Fibroblast of skin of right quadriceps (primary cell): Measurements from ENCODE around the gene CHMP5.

ENCODE experiments used
- DNase-seq: peaks from one replicate; pipeline ENCODE4 v3.0.0-alpha.2; 2013

Gene CHMP5

DNA sequence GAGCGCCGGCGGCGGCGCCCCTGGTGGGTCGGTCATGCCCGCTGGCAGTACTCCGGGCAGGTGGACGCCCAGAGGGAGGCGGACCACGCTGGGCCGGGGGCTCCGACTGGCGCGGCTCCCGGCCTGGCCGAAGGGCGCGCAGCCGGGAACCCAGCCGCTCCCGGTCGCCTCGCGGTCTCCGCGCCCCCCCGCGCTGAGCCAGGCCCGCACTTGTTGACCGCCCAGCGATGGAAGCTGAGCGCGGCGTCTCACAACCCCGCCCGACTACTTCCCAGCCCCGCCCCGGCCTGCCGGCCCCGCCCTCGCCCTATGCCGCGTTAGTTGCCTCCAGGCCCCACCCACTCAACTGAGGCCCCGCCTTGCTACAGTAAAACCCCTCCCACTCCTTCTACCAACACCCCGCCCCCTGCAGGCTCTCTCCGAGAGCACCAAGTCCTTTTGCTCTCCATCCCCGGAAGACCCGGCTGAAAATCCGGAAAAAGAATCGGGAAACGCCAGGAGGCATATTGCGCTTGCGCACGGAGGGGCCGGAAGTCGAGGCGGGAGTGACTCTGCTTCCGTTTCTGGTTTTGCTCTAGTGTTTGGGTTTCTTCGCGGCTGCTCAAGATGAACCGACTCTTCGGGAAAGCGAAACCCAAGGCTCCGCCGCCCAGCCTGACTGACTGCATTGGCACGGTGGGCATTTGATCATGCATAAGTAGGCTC is at the start of gene CHMP5, which contains the start of gene BAG1:
Gene CHMP5 (plus strand): TSS at position 577 of the 705 bp plus-strand sequence. CDS start 30 bp downstream, at position 607.
Gene BAG1 (minus strand): TSS at position 236 of the 705 bp plus-strand sequence.
- DNase-seq: peak; percentile 99

DNA sequence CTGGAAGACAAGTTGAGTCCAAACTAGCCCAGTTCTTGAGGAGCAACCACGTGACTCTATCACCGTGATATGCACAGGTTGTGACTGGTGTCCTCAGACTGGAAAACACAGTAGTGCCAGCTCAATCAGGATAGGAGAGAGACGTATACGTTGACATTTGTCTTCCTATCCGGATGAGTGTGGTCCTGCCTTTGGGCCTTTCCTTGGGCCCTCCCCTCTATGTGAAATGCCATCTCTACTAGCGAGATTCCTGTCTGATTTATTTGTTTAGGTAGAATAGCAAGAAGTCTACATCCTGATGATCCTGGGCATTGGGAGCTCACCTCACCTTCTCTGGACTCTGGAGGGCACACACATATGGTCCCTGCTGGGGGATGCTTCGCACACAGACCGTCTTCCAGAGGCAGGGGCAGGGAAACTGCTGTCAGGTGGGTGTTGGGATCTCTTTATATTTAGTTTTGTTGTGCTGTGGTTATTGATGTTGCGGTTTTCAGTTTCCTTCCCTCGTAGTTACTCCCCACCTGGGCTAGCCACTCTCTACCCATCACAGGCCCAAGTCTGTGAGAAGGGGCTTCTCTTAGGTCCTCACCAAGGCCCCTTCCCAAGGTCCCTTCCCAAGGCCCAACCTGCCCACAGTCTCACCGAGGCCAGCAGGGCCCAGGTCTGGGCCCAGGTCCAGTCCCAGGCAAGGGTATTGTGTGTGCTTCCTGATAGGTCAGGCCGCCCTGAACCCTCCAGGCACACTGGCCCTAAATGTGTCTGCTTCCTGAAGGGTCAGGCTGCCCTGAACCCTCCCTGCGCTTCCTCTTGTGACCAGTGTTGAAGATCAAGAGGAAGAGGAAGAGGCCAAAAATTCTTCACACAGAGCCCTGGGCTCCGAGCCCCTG is 43.9 kb upstream of the CHMP5 start:
- no peak for DNase-seq

DNA sequence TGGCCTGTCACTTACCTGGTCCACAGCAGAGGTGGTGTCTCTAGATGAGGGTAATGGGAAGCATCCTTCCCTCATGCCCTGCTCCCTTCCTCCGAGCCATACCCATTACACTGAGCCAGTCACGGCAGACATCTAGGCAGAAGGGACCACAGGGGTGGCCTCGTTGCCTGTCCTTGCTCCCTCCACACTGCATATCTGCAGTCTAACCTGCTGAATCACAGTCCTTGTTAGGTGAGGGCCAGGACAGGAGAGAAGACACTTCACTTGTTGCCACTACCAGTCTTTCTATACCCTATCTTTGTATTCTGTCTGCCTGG is 43.3 kb upstream of the CHMP5 start:
- no peak for DNase-seq

DNA sequence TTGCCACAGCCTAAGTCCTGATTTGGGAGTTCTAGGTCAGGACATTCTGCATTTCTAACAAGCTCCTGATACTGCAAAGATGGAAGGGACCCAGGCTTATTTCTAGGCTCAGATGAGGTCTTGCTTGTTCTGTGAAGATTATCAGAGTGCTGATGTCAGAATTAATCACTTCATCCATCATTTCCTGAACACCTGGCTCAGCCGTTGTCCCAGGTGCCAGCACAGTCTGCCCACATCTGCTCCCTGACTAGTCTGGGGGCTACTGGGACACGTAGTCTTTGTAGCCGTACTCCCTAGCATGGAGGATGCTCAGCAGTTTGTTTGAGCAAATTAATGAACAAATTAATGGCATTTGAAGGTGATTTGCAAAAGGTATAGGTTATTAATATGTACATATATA is 42.8 kb upstream of the CHMP5 start:
- no peak for DNase-seq

DNA sequence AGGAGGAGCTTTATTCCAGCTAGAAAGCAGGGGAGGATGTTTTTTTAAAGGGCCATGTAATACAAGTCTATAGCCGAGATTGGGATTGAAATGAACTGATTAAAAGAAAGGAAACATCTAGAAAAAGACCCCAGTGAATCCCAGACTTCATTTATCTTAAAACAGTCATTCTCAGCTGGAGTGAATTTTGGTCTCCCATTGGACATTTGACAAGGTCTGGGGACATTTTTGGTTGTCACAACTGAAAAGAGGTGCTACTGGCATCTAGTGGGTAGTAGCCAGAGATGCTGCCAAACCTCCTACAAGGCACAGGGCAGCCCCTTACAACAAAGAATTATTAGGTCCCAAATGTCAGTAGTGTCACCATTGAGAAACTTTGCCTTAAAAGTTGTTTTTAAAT is 41.2 kb upstream of the CHMP5 start:
- DNase-seq: peak; percentile 38

DNA sequence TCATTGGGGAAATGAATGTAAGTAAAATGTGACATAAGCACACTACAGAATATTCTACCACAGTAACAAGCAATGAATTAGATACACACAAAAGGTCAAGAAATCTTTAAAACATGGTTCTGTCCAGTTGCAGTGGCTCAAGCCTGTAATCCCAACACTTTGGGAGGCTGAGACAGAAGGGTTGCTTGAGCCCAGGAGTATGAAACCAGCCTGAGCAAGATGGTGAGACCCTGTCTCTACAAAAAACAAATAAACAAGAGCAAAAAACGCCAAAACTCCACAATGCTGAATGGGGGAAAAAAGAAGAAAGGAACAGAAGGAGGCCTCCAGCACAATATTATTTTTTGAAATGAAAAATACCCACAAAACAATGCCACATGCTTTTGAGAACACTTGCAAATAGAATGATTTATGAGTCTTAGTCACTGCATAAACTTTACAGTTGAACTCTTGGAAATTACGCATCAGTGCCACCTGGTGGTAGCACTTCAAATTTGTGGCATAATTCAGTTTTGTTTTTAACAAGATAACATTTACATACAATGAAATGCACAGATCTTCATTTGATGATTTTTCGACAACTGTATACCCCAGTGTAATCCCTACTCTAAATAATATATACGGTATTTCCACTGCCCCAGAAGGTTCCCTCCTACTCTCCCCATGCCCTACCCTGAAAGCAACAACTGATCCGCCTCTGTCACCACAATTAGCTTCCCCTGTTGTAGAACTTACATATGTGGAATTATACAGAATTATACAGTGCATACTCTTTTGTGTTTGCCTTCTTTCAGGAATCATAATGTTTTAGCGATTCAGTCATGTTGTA is 39.3 kb upstream of the CHMP5 start:
- DNase-seq: peak; percentile 79

DNA sequence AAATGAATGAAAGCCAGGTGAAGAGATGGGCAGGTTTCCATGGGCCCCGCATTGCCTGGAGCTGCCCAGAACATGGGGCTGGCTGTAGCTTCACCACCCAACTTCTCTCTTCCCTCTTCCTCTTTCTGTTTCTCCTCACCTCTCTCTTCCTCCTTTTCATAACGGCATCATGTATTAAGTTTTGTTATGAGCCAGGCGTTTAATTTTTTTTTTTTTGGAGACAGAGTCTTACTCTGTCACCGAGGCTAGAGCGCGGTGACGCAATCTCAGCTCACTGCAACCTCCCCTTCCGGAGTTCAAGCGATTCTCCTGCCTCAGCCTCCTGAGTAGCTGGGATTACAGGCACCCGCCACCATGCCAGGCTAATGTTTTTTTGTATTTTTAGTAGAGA is 37.8 kb upstream of the CHMP5 start:
- no peak for DNase-seq

DNA sequence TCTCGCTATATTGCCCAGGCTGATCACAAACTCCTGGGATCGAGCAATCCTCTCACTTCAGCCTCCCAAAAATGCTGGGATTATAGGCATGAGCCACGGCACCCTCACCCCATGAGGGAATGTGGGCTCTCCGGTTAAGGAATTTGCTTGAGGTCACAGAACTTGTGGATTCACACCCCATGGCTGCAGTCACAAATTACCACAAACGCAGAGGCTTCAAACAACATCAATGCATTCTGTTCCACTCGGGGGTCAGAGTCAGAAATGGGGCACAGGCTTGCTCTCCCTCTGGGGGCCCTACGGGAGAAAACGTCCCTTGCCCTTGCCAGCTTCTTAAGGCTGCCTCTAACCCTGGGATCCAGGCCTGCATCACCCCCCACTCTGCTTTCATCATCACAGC is 37.1 kb upstream of the CHMP5 start:
- no peak for DNase-seq

DNA sequence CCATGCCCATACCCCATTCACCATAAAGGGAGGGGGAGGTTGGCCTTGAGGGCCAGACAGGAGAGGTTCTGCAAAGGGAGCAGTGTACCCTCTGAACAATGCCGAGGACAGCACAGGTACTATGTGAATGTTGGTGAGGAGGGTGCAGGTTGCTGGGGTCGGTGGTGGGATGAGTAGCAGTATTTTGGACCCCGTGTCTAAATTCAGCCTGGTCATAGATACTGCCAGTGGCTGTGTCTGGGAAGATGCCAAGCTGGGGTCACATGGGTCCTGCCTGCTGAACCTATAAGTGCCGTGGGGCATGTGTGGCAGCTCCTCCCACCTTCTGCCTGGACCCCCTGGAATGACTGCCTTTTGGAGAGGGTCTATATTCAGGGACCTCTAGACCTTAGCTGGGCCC is 36.2 kb upstream of the CHMP5 start:
- no peak for DNase-seq

DNA sequence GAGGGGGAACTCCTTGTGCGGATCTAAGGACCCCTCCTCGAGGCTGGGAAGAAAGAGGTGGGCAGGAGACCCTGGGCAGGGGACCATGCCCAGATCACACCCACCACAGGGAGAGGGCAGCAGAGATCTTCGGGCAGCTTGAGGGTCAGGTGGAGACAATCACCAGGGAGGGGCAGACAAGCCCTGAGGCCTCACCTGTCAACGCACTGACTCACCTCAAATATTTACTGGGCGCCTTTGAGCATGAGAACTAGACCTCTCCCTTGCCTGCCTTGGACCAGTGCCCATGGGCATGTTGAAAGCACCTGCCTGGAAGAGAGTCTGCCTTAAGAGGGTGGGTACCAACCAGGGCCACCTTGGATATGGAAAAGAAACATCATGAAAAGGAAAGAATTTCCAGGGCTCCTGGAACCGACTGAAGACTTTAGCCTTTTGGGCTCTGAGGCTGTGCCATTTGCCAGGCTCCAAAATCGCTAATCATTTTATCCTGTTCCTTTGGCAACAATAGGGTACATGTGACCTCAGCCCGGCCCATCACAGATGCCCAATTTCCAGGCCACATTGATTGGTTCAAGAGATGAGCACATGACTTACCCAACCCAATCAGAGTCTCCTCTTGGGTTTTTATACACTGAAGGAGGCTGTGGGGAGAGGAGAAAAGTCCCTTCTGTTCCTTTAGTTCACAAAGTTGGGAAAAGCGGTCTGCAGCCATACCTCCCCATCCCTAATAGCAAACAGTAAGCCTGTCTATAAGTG is 35.3 kb upstream of the CHMP5 start:
- no peak for DNase-seq

DNA sequence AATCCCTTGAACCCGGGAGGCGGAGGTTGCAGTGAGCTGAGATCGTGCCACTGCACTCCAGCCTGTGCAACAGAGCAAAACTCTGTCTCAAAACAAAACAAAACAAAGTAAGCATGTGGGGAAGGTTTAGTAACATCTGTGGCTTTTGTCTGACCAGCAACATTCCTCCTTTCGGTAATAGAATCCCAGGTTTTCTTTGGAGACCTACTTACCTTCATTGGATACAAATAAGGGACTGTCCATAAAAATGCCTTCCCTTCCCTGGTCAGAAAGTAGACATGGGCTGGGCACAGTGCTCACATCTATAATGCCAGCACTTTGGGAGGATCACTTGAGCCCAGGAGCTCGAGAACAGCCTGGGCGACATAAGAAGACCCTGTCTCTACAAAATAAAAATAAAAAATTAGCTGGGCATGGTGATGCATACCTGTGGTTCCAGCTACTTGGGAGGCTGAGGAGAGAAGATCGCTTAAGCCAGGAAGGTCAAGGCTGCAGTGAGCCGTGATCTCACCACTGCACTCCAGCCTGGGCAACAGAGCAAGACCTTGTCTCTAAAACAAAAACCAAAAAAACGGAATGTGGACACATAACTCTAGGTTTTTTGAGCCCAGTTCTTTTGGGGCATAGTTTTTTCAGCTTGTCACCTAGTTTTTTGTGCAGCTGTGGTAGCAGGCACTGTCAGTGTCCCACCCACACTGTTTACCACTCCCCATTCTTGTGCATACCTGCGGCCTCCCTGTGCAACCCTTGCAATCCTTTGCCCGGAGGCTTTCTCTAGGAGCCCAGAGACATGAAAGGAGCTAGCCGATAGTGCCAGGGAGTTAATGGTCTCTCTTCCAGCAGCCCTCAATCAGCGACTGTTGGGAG is 33.9 kb upstream of the CHMP5 start:
- DNase-seq: no peak

DNA sequence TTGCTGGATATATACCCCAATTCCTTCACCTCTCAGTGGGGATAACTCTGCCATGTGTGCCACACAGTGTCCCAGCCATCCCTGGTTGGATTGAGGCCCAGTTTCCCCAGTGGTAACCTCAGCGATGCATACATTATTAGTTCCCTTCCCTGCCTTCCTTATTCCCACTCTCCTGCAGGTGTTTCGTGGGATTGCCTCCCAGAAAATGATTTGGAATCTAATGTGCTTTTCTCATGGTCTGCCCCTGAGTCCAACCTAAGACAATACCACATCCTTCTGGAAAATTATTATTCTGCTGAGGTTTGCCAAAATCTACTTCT is 33.3 kb upstream of the CHMP5 start:
- DNase-seq: no peak

DNA sequence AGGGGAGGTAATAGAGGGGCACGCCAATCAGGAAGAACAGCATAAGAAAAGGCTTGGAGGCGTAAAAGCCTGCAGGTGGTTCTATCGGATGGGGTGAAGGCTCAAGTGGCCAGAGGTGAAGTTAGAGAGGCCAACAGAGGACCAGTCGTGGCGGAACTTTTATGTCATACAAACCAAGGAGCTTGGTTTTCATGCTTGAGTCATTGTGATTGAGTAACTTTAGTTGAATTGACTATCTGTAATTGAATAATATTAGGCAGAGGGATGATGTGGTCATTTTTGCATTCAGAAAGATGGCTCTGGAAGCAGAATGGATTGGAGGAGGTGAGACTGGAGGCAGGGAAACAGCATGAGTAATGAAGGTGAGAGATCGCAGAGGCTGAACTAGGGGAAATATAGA is 32.0 kb upstream of the CHMP5 start:
- no peak for DNase-seq

DNA sequence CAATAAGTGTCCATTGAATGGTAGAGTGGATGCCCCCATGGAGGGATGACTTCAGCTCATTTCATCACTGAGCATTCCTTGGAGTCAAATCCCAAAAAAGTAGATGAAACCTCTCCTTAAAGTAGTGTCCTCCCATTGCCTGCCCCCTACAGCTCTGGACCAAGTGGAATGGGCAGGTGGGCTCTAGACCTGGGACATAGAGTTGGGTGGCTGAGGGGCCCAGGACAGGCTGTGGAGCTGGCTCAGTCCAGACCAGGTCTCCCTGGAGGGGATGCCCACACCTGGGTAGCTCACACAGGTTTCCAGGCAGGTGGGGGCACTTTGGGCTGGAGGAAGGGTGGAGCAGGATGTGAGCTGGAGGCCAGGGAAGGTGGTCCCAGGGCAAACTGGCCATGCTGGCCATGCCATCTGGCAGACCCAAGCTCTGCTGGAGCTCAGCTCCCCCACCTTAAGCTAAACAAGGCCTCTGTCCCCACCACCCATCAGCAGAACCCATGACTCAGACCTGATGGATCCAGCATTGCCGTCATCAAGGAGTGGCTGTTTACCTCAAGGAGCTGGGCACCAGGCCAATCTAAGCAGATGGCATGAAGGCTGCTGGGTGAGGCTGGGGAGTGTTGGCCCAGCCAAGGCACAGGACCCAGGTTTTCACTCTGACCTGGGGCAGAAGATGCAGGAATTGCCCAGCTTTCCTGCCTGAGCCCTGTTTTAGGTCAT is 31.1 kb upstream of the CHMP5 start:
- DNase-seq: peak; percentile 87

DNA sequence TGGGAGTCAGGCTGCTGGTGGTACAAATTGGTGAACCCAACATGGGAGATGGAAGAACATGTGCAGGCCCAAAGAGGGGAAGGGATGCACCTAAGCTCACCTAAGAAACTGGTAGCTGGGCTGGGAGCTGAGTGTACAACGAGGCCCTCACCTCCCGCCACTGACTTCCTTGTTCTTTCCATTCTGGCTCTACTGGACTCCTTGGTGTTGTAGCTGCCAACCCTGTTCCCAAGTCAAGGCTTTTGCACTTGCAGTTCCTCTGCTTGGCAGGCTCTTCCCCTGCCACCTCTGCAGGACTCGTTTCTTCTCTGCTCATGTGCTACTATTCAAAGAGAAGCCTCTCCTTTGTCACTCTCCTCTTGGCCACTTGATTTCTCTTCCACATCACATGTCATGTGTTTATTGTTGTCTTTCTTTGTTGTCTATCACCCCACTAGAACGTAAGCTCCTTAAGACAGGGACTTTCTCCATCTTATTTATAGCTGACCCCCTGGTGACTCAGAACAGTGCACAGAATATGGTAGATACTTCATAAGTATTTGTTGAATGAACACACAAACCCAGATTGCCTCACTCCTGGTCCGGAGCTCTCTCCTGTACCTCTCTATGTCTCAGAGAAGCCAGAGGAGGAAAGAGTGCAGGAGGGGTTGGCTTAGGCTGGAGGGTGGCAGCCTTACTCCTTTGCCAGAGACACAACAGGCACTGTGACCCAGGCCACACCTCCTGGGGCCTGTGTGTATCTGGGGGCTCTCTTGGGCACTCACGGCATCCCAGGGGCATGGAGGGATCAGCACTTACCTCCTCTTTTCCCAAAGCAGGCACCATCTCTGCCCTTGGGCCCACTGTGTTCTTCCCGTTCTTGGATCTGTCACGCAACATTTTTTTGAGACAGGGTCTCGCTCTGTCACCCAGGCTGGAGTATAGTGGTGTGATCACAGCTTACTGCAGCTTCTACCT is 30.1 kb upstream of the CHMP5 start:
- DNase-seq: no peak

DNA sequence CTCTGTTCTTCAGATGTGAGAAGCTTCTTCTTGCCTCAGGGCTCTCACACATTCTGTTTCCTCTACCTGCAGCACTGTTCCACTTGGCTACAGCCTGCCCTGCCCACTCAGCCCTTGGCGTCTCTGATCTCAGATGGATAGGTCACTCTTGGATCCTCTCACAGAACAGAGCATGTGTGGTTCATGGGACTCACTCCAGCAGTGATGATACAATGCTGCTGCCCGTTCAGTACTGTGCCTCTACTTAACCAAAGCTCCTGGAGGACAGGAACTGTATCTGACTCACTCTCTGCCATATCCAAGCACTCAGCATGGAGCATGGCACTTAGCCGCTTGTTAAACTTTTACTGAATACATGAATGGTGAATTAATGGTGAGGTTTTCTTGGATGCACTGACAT is 28.3 kb upstream of the CHMP5 start:
- no peak for DNase-seq

DNA sequence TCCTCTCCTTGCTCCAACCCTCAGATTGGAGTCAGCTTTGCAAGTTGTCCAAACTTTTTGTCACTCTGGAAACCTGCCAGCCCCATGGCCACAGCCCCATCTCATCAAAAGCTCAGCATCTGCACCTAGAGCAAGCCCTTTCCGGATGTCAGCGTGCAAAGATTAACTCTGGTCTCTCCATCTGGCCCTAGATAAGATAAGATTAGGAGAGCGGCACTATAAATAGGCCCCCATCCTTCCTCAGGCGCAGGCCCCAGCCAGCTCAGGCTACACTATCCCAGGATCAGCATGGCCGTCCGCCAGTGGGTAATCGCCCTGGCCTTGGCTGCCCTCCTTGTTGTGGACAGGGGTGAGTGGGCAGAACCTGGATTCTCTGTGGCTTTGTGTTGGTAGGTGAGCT is 24.9 kb upstream of the CHMP5 start, which contains the start of gene SPINK4:
Gene SPINK4 (plus strand): TSS at position 247 of the 400 bp plus-strand sequence. CDS start 42 bp downstream, at position 289.
- DNase-seq: no peak

DNA sequence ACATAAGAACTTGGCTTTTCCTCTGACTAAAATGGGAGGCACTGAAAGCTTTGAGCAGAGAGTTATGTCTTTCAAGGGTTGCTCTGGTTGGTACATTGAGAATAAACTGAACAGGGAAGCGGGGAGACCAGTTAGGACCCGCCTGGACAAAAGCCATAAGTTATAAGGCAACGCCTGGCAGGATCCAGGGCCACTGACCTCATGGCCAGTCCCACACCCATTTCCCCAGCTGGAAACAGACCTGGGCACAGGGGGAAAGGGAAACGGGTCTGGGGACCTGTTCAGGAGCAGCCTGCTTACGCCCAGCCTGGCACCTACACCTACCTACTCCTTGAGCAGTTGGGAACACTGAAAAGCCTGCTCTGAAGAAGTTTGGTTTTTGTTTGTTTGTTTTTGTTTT is 23.6 kb upstream of the CHMP5 start:
- no peak for DNase-seq

DNA sequence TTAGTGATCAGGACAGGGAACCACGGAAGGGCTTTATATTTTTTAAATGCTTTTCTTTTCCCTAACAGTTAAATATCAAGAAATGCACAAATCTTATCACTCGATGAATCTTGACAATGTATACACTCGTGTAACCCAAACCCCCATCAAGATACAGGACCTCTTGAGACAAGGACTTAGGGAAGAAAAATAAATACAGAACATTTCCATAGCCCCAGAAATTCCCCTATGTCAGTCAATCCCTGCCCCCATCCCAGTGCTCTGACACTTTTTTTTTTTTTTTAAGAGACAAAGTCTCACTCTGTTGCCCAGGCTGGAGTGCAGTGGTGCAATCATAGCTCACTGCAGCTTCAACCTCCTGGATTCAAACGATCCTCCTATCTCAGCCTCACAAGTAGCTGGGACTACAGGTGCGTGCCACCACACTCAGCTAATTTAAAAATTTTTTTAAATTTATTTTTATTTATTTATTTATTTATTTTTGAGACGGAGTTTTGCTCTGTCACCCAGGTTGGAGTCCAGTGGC is 22.2 kb upstream of the CHMP5 start:
- no peak for DNase-seq
